OCI-M1 (cell line): ENCODE measurements around the gene TMEM181.
"Not testable (repeated sequence)": the region's sequence is repeated elsewhere in the genome, so short reads cannot be mapped to it uniquely, and the experiment has no call there.

Source experiments
- DNase-seq: peaks from one replicate; lab custom pipeline; 2025; lab: John Stamatoyannopoulos, UW

Gene TMEM181

GRCh38 chr6:158559895-158560835, at the start of gene TMEM181:
Gene TMEM181, plus strand, starts transcription at chr6:158560091. Its CDS starts 134 bp downstream, at chr6:158560225.
- DNase-seq = peak; percentile 93

GRCh38 chr6:158512809-158513208, 47.1 kb upstream of the TMEM181 start:
- DNase-seq = no peak

GRCh38 chr6:158514176-158514575, 45.7 kb upstream of the TMEM181 start:
- no peak for DNase-seq

- no peak for DNase-seq
Observed at GRCh38 chr6:158514991-158515390, 44.9 kb upstream of the TMEM181 start.

- DNase-seq = no peak
Observed at GRCh38 chr6:158516098-158516497, 43.8 kb upstream of the TMEM181 start.

GRCh38 chr6:158517038-158517437, 42.9 kb upstream of the TMEM181 start:
- no peak for DNase-seq

GRCh38 chr6:158517581-158517980, 42.3 kb upstream of the TMEM181 start:
- no peak for DNase-seq

- DNase-seq = peak; percentile 85
Observed at GRCh38 chr6:158518191-158519127, 41.4 kb upstream of the TMEM181 start.

GRCh38 chr6:158519300-158519699, 40.6 kb upstream of the TMEM181 start:
- DNase-seq = no peak

- DNase-seq = no peak
Observed at GRCh38 chr6:158519761-158520160, 40.1 kb upstream of the TMEM181 start.

GRCh38 chr6:158520975-158521374, 38.9 kb upstream of the TMEM181 start:
- DNase-seq = not testable (repeated sequence)

GRCh38 chr6:158521759-158522158, 38.1 kb upstream of the TMEM181 start:
- no peak for DNase-seq

GRCh38 chr6:158522616-158523015, 37.3 kb upstream of the TMEM181 start:
- DNase-seq = no peak

GRCh38 chr6:158524311-158524710, 35.6 kb upstream of the TMEM181 start:
- no peak for DNase-seq

GRCh38 chr6:158527858-158528257, 32.0 kb upstream of the TMEM181 start:
- not testable (repeated sequence) for DNase-seq

GRCh38 chr6:158528826-158529225, 31.1 kb upstream of the TMEM181 start:
- no peak for DNase-seq

- DNase-seq = no peak
Observed at GRCh38 chr6:158529629-158530028, 30.3 kb upstream of the TMEM181 start.

- no peak for DNase-seq
Observed at GRCh38 chr6:158531566-158531965, 28.3 kb upstream of the TMEM181 start.

GRCh38 chr6:158531970-158532369, 27.9 kb upstream of the TMEM181 start:
- DNase-seq = no peak

GRCh38 chr6:158536084-158536890, 23.6 kb upstream of the TMEM181 start:
- peak; percentile 74 for DNase-seq

GRCh38 chr6:158536891-158537798, 22.7 kb upstream of the TMEM181 start:
- no peak for DNase-seq
